SU-DHL-6 (cell line): Measurements from ENCODE around the gene DNMT3A.

Source experiments
- H2AFZ ChIP-seq: fragments of 200-600 bp; sonication (generic); 2 replicates; pipeline ENCODE4 v1.6.1; 2014; ENCODE audit warnings: low read depth, mild to moderate bottlenecking, moderate library complexity, mixed read lengths, antibody characterized with exemption, low read length; ENCODE audit not compliant: severe bottlenecking
- H3F3A ChIP-seq: fragments of 200-600 bp; shearing (Covaris generic); 2 replicates; pipeline ENCODE4 v1.6.0; 2016; ENCODE audit warnings: antibody characterized with exemption, mild to moderate bottlenecking; ENCODE audit not compliant: insufficient read depth
- H3K27ac ChIP-seq: fragments of 200-600 bp; sonication (generic); 2 replicates; pipeline ENCODE4 v1.5.1; 2016; ENCODE audit warnings: low read depth, mild to moderate bottlenecking, low read length, moderate library complexity, mixed read lengths
- H3K27me3 ChIP-seq: fragments of 200-600 bp; sonication (generic), shearing (Covaris generic); 2 replicates; pipeline ENCODE4 v1.6.0; 2014; ENCODE audit warnings: mild to moderate bottlenecking, low read length
- H3K36me3 ChIP-seq: fragments of 200-600 bp; sonication (generic); 2 replicates; pipeline ENCODE4 v1.6.1; 2014; ENCODE audit warnings: mild to moderate bottlenecking, low read length, mixed read lengths
- H3K4me2 ChIP-seq: fragments of 300-600, 200-600 bp; shearing (Covaris generic), sonication (generic); 2 replicates; pipeline ENCODE4 v1.6.0; 2014; ENCODE audit warnings: low read length, low read depth, mild to moderate bottlenecking; ENCODE audit not compliant: poor library complexity, severe bottlenecking
- H3K4me3 ChIP-seq: fragments of 200-600 bp; sonication (generic); 2 replicates; pipeline ENCODE4 v1.5.1; 2014; ENCODE audit warnings: antibody characterized with exemption, low read length, mild to moderate bottlenecking, mixed read lengths; ENCODE audit not compliant: insufficient read depth, poor library complexity, severe bottlenecking
- H3K79me2 ChIP-seq: fragments of 200-600 bp; sonication (generic); 2 replicates; pipeline ENCODE4 v1.6.1; 2014; ENCODE audit warnings: mild to moderate bottlenecking, low read length, moderate library complexity; ENCODE audit not compliant: insufficient read depth
- H3K9ac ChIP-seq: fragments of 200-600 bp; sonication (generic); 2 replicates; pipeline ENCODE4 v1.7.0; 2014; ENCODE audit warnings: mild to moderate bottlenecking, low read length
- H3K9me2 ChIP-seq: fragments of 200-600 bp; sonication (generic); replicated peaks from 2 replicates; pipeline ENCODE4 v1.6.1; 2014; ENCODE audit warnings: low read length; ENCODE audit not compliant: insufficient read depth
- H3K9me3 ChIP-seq: fragments of 200-600 bp; sonication (generic); 2 replicates; pipeline ENCODE4 v1.6.1; 2014; ENCODE audit warnings: low read length, mixed read lengths; ENCODE audit not compliant: insufficient read depth
- H4K20me1 ChIP-seq: fragments of 200-600 bp; sonication (generic); 2 replicates; pipeline ENCODE4 v1.6.1; 2014; ENCODE audit warnings: low read depth, mild to moderate bottlenecking, antibody characterized with exemption, low read length, moderate library complexity, mixed read lengths
- CTCF ChIP-seq: fragments of 200-600 bp; sonication (generic); IDR thresholded peaks from one replicate; pipeline ENCODE4 v1.5.1; 2017; ENCODE audit warnings: antibody characterized with exemption, mild to moderate bottlenecking, low read length, moderate library complexity; ENCODE audit not compliant: insufficient read depth, poor library complexity, severe bottlenecking
- EZH2phosphoT487 ChIP-seq: fragments of 200-600 bp; sonication (generic), shearing (Covaris generic); conservative IDR thresholded peaks from 2 replicates; pipeline ENCODE4 v1.6.1; 2018; ENCODE audit warnings: mild to moderate bottlenecking, antibody characterized with exemption, low read length, moderate library complexity, mixed read lengths

The DNMT3A gene

GRCh38 chr2:25338401-25338800 lies 3.3 kb downstream of the DNMT3A start:
- H2AFZ ChIP-seq: no peak overlapping the region
- no peak overlapping the region for H3K27ac ChIP-seq
- TF ChIP-seq CTCF: no peak
- TF ChIP-seq EZH2phosphoT487: no peak
- H3K9me3 ChIP-seq: no peaks in the 10 kb centered on the region
- no peaks in the 10 kb centered on the region for H3K27me3 ChIP-seq
- H3K9me2 ChIP-seq: no peaks in the 10 kb centered on the region
- H4K20me1 ChIP-seq: no peaks in the 10 kb centered on the region; the same call in 1 of the 2 replicates
- no peaks in the 10 kb centered on the region; the same call in 1 of the 2 replicates for H3K79me2 ChIP-seq
- no peak overlapping the region for H3K4me3 ChIP-seq
- no peaks in the 10 kb centered on the region for H3F3A ChIP-seq
- no peaks in the 10 kb centered on the region for H3K36me3 ChIP-seq
- H3K4me2 ChIP-seq: no peak overlapping the region
- no peak overlapping the region for H3K9ac ChIP-seq

DNA sequence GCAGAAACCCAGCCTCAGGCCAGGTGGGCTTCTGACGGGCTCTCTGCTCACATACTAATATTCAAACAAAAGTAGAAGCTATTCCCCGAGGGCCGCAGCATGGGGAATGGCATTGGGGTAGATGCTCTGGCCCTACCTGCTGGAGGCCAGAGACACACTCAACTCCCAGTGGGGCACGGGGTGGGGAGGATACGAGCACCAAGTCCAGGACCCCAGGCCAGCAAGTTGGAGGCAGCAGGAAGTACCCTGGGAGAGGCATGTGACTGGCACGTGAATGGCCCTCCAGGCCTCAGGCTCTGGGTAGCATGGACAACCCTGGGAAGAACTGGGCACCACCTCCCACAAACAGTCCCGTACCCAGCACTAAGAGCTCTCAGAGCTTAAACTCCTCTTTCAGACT lies 3.8 kb downstream of the DNMT3A start:
- no peaks in the 10 kb centered on the region for H3K27me3 ChIP-seq
- H3K4me2 ChIP-seq: no peak overlapping the region
- no peaks in the 10 kb centered on the region for H3F3A ChIP-seq
- no peak overlapping the region for H3K4me3 ChIP-seq
- no peaks in the 10 kb centered on the region; the same call in 1 of the 2 replicates for H3K79me2 ChIP-seq
- H3K9me3 ChIP-seq: no peaks in the 10 kb centered on the region
- H2AFZ ChIP-seq: no peak overlapping the region
- H3K36me3 ChIP-seq: no peaks in the 10 kb centered on the region
- no peak for TF ChIP-seq CTCF
- no peaks in the 10 kb centered on the region; the same call in 1 of the 2 replicates for H4K20me1 ChIP-seq
- no peaks in the 10 kb centered on the region for H3K9me2 ChIP-seq
- no peak overlapping the region for H3K27ac ChIP-seq
- no peak overlapping the region for H3K9ac ChIP-seq

DNA sequence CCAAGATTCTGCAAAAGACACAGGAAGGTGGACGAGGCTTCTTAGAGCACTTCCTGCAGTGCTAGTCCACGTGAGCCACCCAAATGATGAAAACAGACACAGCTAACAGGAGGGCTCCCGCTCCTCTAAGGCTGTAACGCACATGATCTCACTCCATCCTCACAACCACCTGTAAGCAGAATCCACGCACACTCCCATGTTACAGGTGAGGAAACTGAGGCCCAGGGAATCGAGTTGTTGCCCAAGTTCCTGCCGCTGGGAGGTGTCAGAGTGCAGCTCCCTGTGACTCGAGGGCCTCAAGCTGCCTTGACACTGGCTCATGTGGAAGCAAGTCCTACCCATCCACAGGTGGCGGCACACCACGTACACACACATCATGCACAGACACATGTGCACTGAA lies 4.4 kb downstream of the DNMT3A start:
- Histone ChIP-seq H3F3A (no peaks in the 10 kb centered on the region), H3K9me3 (no peaks in the 10 kb centered on the region), H3K36me3 (no peaks in the 10 kb centered on the region), H3K9me2 (no peaks in the 10 kb centered on the region), H3K27me3 (no peaks in the 10 kb centered on the region), H3K27ac (no peak overlapping the region), H3K79me2 (no peaks in the 10 kb centered on the region; the same call in 1 of the 2 replicates), H2AFZ (no peak overlapping the region), H4K20me1 (no peaks in the 10 kb centered on the region; the same call in 1 of the 2 replicates), H3K9ac (no peak overlapping the region), H3K4me2 (no peak overlapping the region), H3K4me3 (no peak overlapping the region)
- TF ChIP-seq CTCF (no peak), EZH2phosphoT487 (no peak)

DNA sequence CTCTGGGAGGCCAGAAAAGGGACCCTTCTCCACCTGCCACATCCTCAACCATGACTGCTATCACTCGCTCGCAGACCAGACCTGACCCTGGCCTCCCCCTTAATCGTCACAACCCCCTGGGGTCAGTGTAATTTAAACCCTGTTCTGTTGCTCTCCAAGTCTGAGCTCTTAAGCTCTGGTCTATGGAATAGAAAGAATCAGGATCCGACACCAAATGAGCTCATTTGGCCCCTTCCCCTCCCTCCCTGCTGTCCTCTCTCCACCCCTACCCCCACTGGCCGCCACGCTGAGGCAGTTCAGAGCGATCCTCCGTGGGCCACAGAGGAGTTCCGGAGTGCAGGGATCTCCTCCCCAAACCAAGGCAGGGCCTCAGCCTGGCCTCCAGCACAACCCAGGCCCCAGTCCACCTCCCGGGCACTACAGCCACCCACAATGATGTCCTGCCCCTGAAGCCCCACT lies 5.3 kb downstream of the DNMT3A start:
- Histone ChIP-seq H3K27ac (no peak overlapping the region), H3K4me3 (no peak overlapping the region), H2AFZ (no peak overlapping the region), H3K27me3 (no peaks in the 10 kb centered on the region), H3K4me2 (no peak overlapping the region), H3K9me3 (no peaks in the 10 kb centered on the region), H3K9me2 (no peaks in the 10 kb centered on the region), H3K79me2 (no peaks in the 10 kb centered on the region; the same call in 1 of the 2 replicates), H3K36me3 (no peaks in the 10 kb centered on the region), H3F3A (no peaks in the 10 kb centered on the region), H4K20me1 (no peaks in the 10 kb centered on the region; the same call in 1 of the 2 replicates), H3K9ac (no peak overlapping the region)
- TF ChIP-seq CTCF (no peak), EZH2phosphoT487 (no peak)
